Fibroblast of lung (primary cell): Measurements from ENCODE around the gene STON2. TPM values are rescaled to one million over a fixed set of nuclear protein-coding genes. Genes with fewer than 3 reads are reported as not detected.

Experiments
- DNase-seq, 2 donors: peaks; one replicate each; pipeline versions ENCODE4 v3.0.0 to v3.0.0-alpha.2; 2010; ENCODE audit warnings: low read depth in 2 of 2
- H2AFZ ChIP-seq: 2 replicates; pipeline ENCODE4 v1.5.1; 2012; ENCODE audit warnings: low read length, control low read depth, inconsistent platforms
- H3K27ac ChIP-seq: 2 replicates; pipeline ENCODE4 v1.5.1; 2011; ENCODE audit warnings: low read length, control low read depth; ENCODE audit not compliant: insufficient read depth
- H3K27me3 ChIP-seq: 2 replicates; pipeline ENCODE4 v1.5.1; 2011; ENCODE audit warnings: mild to moderate bottlenecking, low read length; ENCODE audit not compliant: control insufficient read depth, insufficient read depth
- H3K36me3 ChIP-seq: 2 replicates; pipeline ENCODE4 v1.5.1; 2011; ENCODE audit warnings: low read length; ENCODE audit not compliant: control insufficient read depth, insufficient read depth
- H3K4me1 ChIP-seq: 2 replicates; pipeline ENCODE4 v1.5.1; 2011; ENCODE audit warnings: low read length; ENCODE audit not compliant: control insufficient read depth, insufficient read depth; ENCODE audit errors: extremely low read depth
- H3K4me2 ChIP-seq: 2 replicates; pipeline ENCODE4 v1.5.1; 2011; ENCODE audit warnings: low read length, control low read depth; ENCODE audit not compliant: insufficient read depth; ENCODE audit errors: extremely low read depth
- H3K4me3 ChIP-seq, 4 experiments: fragments of 200-600 bp in 1 of 4; sonication (generic) in 1 of 4; replicated peaks in 1 of 4; 2 replicates each; pipeline ENCODE4 v1.5.1; 2011 to 2016; ENCODE audit warnings: low read length in 4 of 4, low read depth in 3 of 4, mild to moderate bottlenecking in 3 of 4, control low read depth in 2 of 4, inconsistent platforms in 1 of 4, mixed read lengths in 1 of 4; ENCODE audit not compliant: insufficient read depth in 1 of 4; ENCODE audit errors: control extremely low read depth in 1 of 4
- H3K79me2 ChIP-seq: 2 replicates; pipeline ENCODE4 v1.5.1; 2012; ENCODE audit warnings: mild to moderate bottlenecking, low read length, inconsistent platforms; ENCODE audit not compliant: control insufficient read depth, insufficient read depth
- H3K9ac ChIP-seq: 2 replicates; pipeline ENCODE4 v1.5.1; 2011; ENCODE audit warnings: mild to moderate bottlenecking, low read length, control low read depth; ENCODE audit not compliant: insufficient read depth
- H3K9me3 ChIP-seq: 2 replicates; pipeline ENCODE4 v1.5.1; 2012; ENCODE audit warnings: low read depth, low read length; ENCODE audit not compliant: control insufficient read depth, insufficient read depth
- H4K20me1 ChIP-seq: 2 replicates; pipeline ENCODE4 v1.5.1; 2011; ENCODE audit warnings: low read length; ENCODE audit not compliant: control insufficient read depth, insufficient read depth; ENCODE audit errors: extremely low read depth
- CTCF ChIP-seq, 2 donors: IDR thresholded peaks in 1 of 2; conservative IDR thresholded peaks in 1 of 2; 1 replicate in 1 of 2; 2 replicates in 1 of 2; pipeline ENCODE4 v1.5.1; 2011 to 2012; ENCODE audit warnings: low read length in 2 of 2, control low read depth in 1 of 2, inconsistent platforms in 1 of 2, low read depth in 1 of 2, mild to moderate bottlenecking in 1 of 2
- EZH2 ChIP-seq: IDR thresholded peaks from 2 replicates; pipeline ENCODE4 v1.5.1; 2012; ENCODE audit warnings: low read length, control low read depth, mild to moderate bottlenecking; ENCODE audit errors: missing control alignments
- polyA plus RNA-seq, 2 donors: library from polyadenylated mRNA; depleted of rRNA in 1 of 2; stranded (reverse) in 1 of 2; unstranded in 1 of 2; fragments of >200 nt; gene quantifications; 2 replicates each; pipeline ENCODE4 v1.2.1, GENCODE V29; 2011 to 2012; ENCODE audit warnings: missing spikeins in 1 of 2
- total RNA-seq: library from RNA; depleted of rRNA; stranded (reverse); fragments of >200 nt; gene quantifications from 2 replicates; pipeline ENCODE4 v1.2.1, GENCODE V29; 2014

STON2 gene
- total and polyA plus RNA-seq, 2 donors (not counting 1 experiment from before 2014, with no cell fraction given) = 1.5 to 52.5 TPM

DNA sequence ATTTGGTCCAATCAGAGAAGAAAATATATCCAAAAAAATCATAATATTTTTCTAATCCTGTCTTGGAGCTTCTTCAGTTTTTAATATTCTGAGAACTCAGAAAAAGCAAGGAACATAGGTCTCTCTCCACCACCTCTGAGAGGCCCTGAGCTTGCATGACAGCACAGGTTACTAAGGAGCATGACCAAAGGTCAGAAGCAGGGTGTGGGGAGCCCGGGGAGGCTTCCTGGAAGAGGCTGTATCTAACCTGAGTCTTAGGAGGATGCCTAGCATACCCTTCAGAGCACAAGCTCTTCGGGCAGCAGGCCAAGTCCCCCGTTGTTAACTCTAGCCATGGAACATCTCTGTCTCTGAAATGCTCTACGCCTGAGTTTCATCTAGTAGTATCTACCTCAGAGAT is 15.7 kb upstream of the STON2 start:
- no peak for DNase-seq

GRCh38 chr14:81414123-81414522 is 14.0 kb upstream of the STON2 start:
- no peak for TF ChIP-seq EZH2
- no peak for TF ChIP-seq CTCF (conservative IDR thresholded peaks at IDR 0.05 in 1 of 2, IDR thresholded peaks at IDR 0.05 in 1 of 2; ENCODE audit: low read depth in 1 of 2, low read length in 2 of 2)
- Histone ChIP-seq H3K27me3 (no peaks in the 10 kb centered on the region), H3K9ac (no peak overlapping the region), H4K20me1 (no peaks in the 10 kb centered on the region), H2AFZ (no peak overlapping the region), H3K79me2 (no peaks in the 10 kb centered on the region), H3K9me3 (no peaks in the 10 kb centered on the region), H3K27ac (no peak overlapping the region), H3K4me2 (no peak overlapping the region), H3K4me3 (no peak overlapping the region), H3K4me1 (no peaks in the 10 kb centered on the region), H3K36me3 (no peaks in the 10 kb centered on the region)
- no peak for DNase-seq

More for the DNA sequence above, 15.7 kb upstream of the STON2 start:
- H3K4me1 ChIP-seq = no peaks in the 10 kb centered on the region
- no peaks in the 10 kb centered on the region for H3K9me3 ChIP-seq
- H3K79me2 ChIP-seq = no peaks in the 10 kb centered on the region
- H3K27me3 ChIP-seq = no peaks in the 10 kb centered on the region
- H3K27ac ChIP-seq = no peak overlapping the region
- H3K36me3 ChIP-seq = no peaks in the 10 kb centered on the region
- TF ChIP-seq EZH2 = no peak
- no peak for TF ChIP-seq CTCF (conservative IDR thresholded peaks at IDR 0.05 in 1 of 2, IDR thresholded peaks at IDR 0.05 in 1 of 2; ENCODE audit: low read depth in 1 of 2, low read length in 2 of 2)
- H3K9ac ChIP-seq = no peak overlapping the region
- H4K20me1 ChIP-seq = no peaks in the 10 kb centered on the region
- no peak overlapping the region for H3K4me3 ChIP-seq
- no peak overlapping the region for H2AFZ ChIP-seq
- H3K4me2 ChIP-seq = no peak overlapping the region

GRCh38 chr14:81412779-81413178 is 12.7 kb upstream of the STON2 start:
- H3K27me3 ChIP-seq = no peaks in the 10 kb centered on the region
- no peaks in the 10 kb centered on the region for H3K36me3 ChIP-seq
- no peaks in the 10 kb centered on the region for H3K9me3 ChIP-seq
- H3K4me1 ChIP-seq = no peaks in the 10 kb centered on the region
- no peak overlapping the region for H3K27ac ChIP-seq
- no peak overlapping the region for H3K9ac ChIP-seq
- no peak for DNase-seq
- no peaks in the 10 kb centered on the region for H4K20me1 ChIP-seq
- no peak for TF ChIP-seq EZH2
- no peak for TF ChIP-seq CTCF (conservative IDR thresholded peaks at IDR 0.05 in 1 of 2, IDR thresholded peaks at IDR 0.05 in 1 of 2; ENCODE audit: low read depth in 1 of 2, low read length in 2 of 2)
- H2AFZ ChIP-seq = no peak overlapping the region
- H3K4me3 ChIP-seq = no peak overlapping the region
- H3K79me2 ChIP-seq = no peaks in the 10 kb centered on the region
- no peak overlapping the region for H3K4me2 ChIP-seq
